Activated T-cell treated with anti-CD3 and anti-CD28 coated beads, Interleukin-2, amount 50 U/mL, for 4 hours (primary cell): ENCODE results near the gene NOVA1. TPM values are rescaled to one million over a fixed set of nuclear protein-coding genes. Genes with fewer than 3 reads are reported as not detected.

Experiments
- ATAC-seq, 2 donors: fragments of 200-7000 bp; cut with Tn5 transposase; one replicate each; pipeline ENCODE4 v1.10.0; 2021
- DNase-seq: peaks from one replicate; pipeline ENCODE4 v3.0.0-alpha.2; 2020
- H3K27me3 Mint-ChIP-seq: one replicate; pipeline ENCODE4 v1.8.0; 2021; ENCODE audit warnings: low read depth, mixed read lengths
- H3K36me3 Mint-ChIP-seq: one replicate; pipeline ENCODE4 v1.8.0; 2022; ENCODE audit warnings: mixed read lengths; ENCODE audit not compliant: insufficient read depth
- H3K4me1 Mint-ChIP-seq: one replicate; pipeline ENCODE4 v1.8.0; 2021; ENCODE audit warnings: low read depth, mixed read lengths
- H3K4me3 Mint-ChIP-seq: one replicate; pipeline ENCODE4 v1.8.0; 2021; ENCODE audit warnings: mild to moderate bottlenecking, moderate library complexity, mixed read lengths
- H3K9me3 Mint-ChIP-seq: one replicate; pipeline ENCODE4 v1.8.0; 2021; ENCODE audit warnings: mixed read lengths
- total RNA-seq, 3 donors: library from RNA; stranded (reverse); gene quantifications; one replicate each; pipeline ENCODE4 v1.2.1, GENCODE V29; 2021

NOVA1 gene
- total RNA-seq, 3 donors from 2014 or later: not detected

GRCh38 chr14:26448181-26448855 lies 149.5 kb downstream of the NOVA1 start:
- no peaks in the 10 kb centered on the region for H3K27me3 Mint-ChIP-seq

GRCh38 chr14:26444822-26445221 lies 153.0 kb downstream of the NOVA1 start:
- no peak for DNase-seq
- no peak for ATAC-seq
- Mint-ChIP-seq H3K9me3 (peaks cover 15% of the 10 kb centered on the region), H3K36me3 (no peaks in the 10 kb centered on the region), H3K4me1 (no peaks in the 10 kb centered on the region), H3K4me3 (no peak overlapping the region), H3K27me3 (no peaks in the 10 kb centered on the region)

More at GRCh38 chr14:26448181-26448855, 149.5 kb downstream of the NOVA1 start:
- Mint-ChIP-seq H3K4me3 (no peak overlapping the region), H3K36me3 (no peaks in the 10 kb centered on the region), H3K4me1 (no peaks in the 10 kb centered on the region), H3K9me3 (peaks cover 20% of the 10 kb centered on the region)
- DNase-seq: no peak
- no peak for ATAC-seq

- H3K4me3 Mint-ChIP-seq: no peak overlapping the region
- DNase-seq: no peak
- H3K36me3 Mint-ChIP-seq: no peaks in the 10 kb centered on the region
- no peaks in the 10 kb centered on the region for H3K27me3 Mint-ChIP-seq
- no peak for ATAC-seq
- H3K4me1 Mint-ChIP-seq: no peaks in the 10 kb centered on the region
- H3K9me3 Mint-ChIP-seq: peaks cover 15% of the 10 kb centered on the region
These were observed 154.2 kb downstream of the NOVA1 start for GRCh38 chr14:26443654-26444053.

- Mint-ChIP-seq H3K9me3 (peaks cover 18% of the 10 kb centered on the region), H3K27me3 (no peaks in the 10 kb centered on the region), H3K36me3 (no peaks in the 10 kb centered on the region), H3K4me3 (no peak overlapping the region), H3K4me1 (no peaks in the 10 kb centered on the region)
- DNase-seq: no peak
- no peak for ATAC-seq
These were observed 168.6 kb downstream of the NOVA1 start for GRCh38 chr14:26429205-26429604.

- no peak for DNase-seq
- Mint-ChIP-seq H3K36me3 (no peaks in the 10 kb centered on the region), H3K4me1 (no peaks in the 10 kb centered on the region), H3K27me3 (no peaks in the 10 kb centered on the region), H3K4me3 (no peak overlapping the region), H3K9me3 (peaks cover 18% of the 10 kb centered on the region)
- no peak for ATAC-seq
These were observed 170.7 kb downstream of the NOVA1 start for GRCh38 chr14:26427097-26427496.

- no peak overlapping the region for H3K4me3 Mint-ChIP-seq
- DNase-seq (no peak), ATAC-seq (no peak)
- no peaks in the 10 kb centered on the region for H3K36me3 Mint-ChIP-seq
- no peaks in the 10 kb centered on the region for H3K4me1 Mint-ChIP-seq
- H3K9me3 Mint-ChIP-seq: peaks cover 16% of the 10 kb centered on the region
- no peaks in the 10 kb centered on the region for H3K27me3 Mint-ChIP-seq
These were observed 173.3 kb downstream of the NOVA1 start for GRCh38 chr14:26424537-26424936.

GRCh38 chr14:26415618-26416123 lies 182.2 kb downstream of the NOVA1 start:
- H3K4me1 Mint-ChIP-seq: no peaks in the 10 kb centered on the region
- ATAC-seq (no peak), DNase-seq (no peak)
- no peak overlapping the region for H3K4me3 Mint-ChIP-seq
- H3K9me3 Mint-ChIP-seq: peaks cover 19% of the 10 kb centered on the region
- H3K27me3 Mint-ChIP-seq: no peaks in the 10 kb centered on the region
- no peaks in the 10 kb centered on the region for H3K36me3 Mint-ChIP-seq

GRCh38 chr14:26414926-26415325 lies 182.9 kb downstream of the NOVA1 start:
- no peaks in the 10 kb centered on the region for H3K27me3 Mint-ChIP-seq
- DNase-seq: no peak

GRCh38 chr14:26414103-26414502 lies 183.7 kb downstream of the NOVA1 start:
- Mint-ChIP-seq H3K4me3 (no peak overlapping the region), H3K36me3 (no peaks in the 10 kb centered on the region), H3K9me3 (peaks cover 15% of the 10 kb centered on the region), H3K27me3 (no peaks in the 10 kb centered on the region), H3K4me1 (no peaks in the 10 kb centered on the region)
- no peak for ATAC-seq
- DNase-seq: no peak

More at GRCh38 chr14:26414926-26415325, 182.9 kb downstream of the NOVA1 start:
- Mint-ChIP-seq H3K4me3 (no peak overlapping the region), H3K36me3 (no peaks in the 10 kb centered on the region), H3K9me3 (peaks cover 19% of the 10 kb centered on the region), H3K4me1 (no peaks in the 10 kb centered on the region)
- ATAC-seq: no peak

GRCh38 chr14:26412421-26412820 lies 185.4 kb downstream of the NOVA1 start:
- ATAC-seq (no peak), DNase-seq (no peak)
- H3K9me3 Mint-ChIP-seq: peaks cover 13% of the 10 kb centered on the region
- H3K36me3 Mint-ChIP-seq: no peaks in the 10 kb centered on the region
- no peaks in the 10 kb centered on the region for H3K27me3 Mint-ChIP-seq
- no peaks in the 10 kb centered on the region for H3K4me1 Mint-ChIP-seq
- H3K4me3 Mint-ChIP-seq: no peak overlapping the region

GRCh38 chr14:26410189-26410685 lies 187.6 kb downstream of the NOVA1 start:
- H3K36me3 Mint-ChIP-seq: no peaks in the 10 kb centered on the region
- H3K9me3 Mint-ChIP-seq: peaks cover 14% of the 10 kb centered on the region
- DNase-seq: no peak
- H3K27me3 Mint-ChIP-seq: no peaks in the 10 kb centered on the region
- no peak for ATAC-seq
- no peaks in the 10 kb centered on the region for H3K4me1 Mint-ChIP-seq
- H3K4me3 Mint-ChIP-seq: no peak overlapping the region

GRCh38 chr14:26404927-26405326 lies 192.9 kb downstream of the NOVA1 start:
- no peaks in the 10 kb centered on the region for H3K4me1 Mint-ChIP-seq
- no peaks in the 10 kb centered on the region for H3K27me3 Mint-ChIP-seq
- no peak overlapping the region for H3K4me3 Mint-ChIP-seq
- peaks cover 7% of the 10 kb centered on the region for H3K9me3 Mint-ChIP-seq
- DNase-seq (no peak), ATAC-seq (no peak)
- no peaks in the 10 kb centered on the region for H3K36me3 Mint-ChIP-seq

GRCh38 chr14:26403760-26404159 lies 194.1 kb downstream of the NOVA1 start:
- H3K27me3 Mint-ChIP-seq: no peaks in the 10 kb centered on the region
- H3K36me3 Mint-ChIP-seq: no peaks in the 10 kb centered on the region
- no peak overlapping the region for H3K4me3 Mint-ChIP-seq
- DNase-seq (no peak), ATAC-seq (no peak)
- H3K9me3 Mint-ChIP-seq: peaks cover 7% of the 10 kb centered on the region
- no peaks in the 10 kb centered on the region for H3K4me1 Mint-ChIP-seq

- Mint-ChIP-seq H3K9me3 (peaks cover 7% of the 10 kb centered on the region), H3K36me3 (no peaks in the 10 kb centered on the region), H3K27me3 (no peaks in the 10 kb centered on the region), H3K4me1 (no peaks in the 10 kb centered on the region), H3K4me3 (no peak overlapping the region)
- ATAC-seq (no peak), DNase-seq (no peak)
These were observed 195.7 kb downstream of the NOVA1 start for GRCh38 chr14:26402126-26402525.

- DNase-seq: no peak
- peaks cover 4% of the 10 kb centered on the region for H3K9me3 Mint-ChIP-seq
- no peaks in the 10 kb centered on the region for H3K4me1 Mint-ChIP-seq
- no peaks in the 10 kb centered on the region for H3K27me3 Mint-ChIP-seq
- H3K36me3 Mint-ChIP-seq: no peaks in the 10 kb centered on the region
- ATAC-seq: no peak
- no peak overlapping the region for H3K4me3 Mint-ChIP-seq
These were observed 196.5 kb downstream of the NOVA1 start for GRCh38 chr14:26401179-26401968.
